ENCODE results near the gene LASP1NB.

Gene LASP1NB

DNA sequence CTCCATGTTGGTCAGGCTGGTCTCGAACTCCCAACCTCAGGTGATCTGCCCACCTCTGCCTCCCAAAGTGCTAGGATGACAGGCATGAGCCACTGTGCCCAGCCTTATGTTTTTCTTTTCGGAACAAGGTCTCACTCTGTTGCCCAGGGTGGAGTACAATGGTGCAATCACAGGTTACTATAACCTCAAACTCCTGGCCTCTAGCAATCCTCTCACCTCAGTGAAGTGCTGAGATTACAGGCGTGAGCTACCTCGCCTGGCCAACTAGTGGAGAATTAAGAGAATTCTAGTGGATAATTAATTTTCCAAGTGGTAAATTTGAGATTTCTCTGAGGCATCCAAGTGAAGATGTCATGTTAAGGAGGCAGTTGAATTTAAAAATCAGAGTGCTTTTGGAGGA, 44.7 kb downstream of the LASP1NB start:
- in situ Hi-C loops (cut with MboI; ENCODE audit: low sequenced_read_pairs) (no loop called here), dilution Hi-C loops (cut with HindIII; ENCODE audit: low sequenced_read_pairs, unreplicated experiment) (no loop called here), intact Hi-C loops (cut with micrococcal nuclease) (no loop called here)
- WGBS, 2 experiments (ENCODE audit: extremely low coverage in 2 of 2, insufficient read length in 1 of 2), result 67% methylated on average over 1 of the region's 4 CpGs; no CpG with 5 or more reads in 1 of the 2 experiments
- no peaks in the 10 kb centered on the region for H3K27me3 ChIP-seq (ENCODE audit: control insufficient read depth, insufficient read depth, low read length)
- H2BK5ac ChIP-seq (ENCODE audit: low read depth, low read length, poor library complexity, severe bottlenecking), result no peak overlapping the region
- no peak overlapping the region for H2BK120ac ChIP-seq (ENCODE audit: low read depth, low read length)
- H2BK20ac ChIP-seq (ENCODE audit: low read depth, low read length), result no peak overlapping the region
- no peak overlapping the region for H3K9ac ChIP-seq (ENCODE audit: low read depth, low read length)
- no peak overlapping the region for H3K27ac ChIP-seq (ENCODE audit: insufficient read depth, low read length)
- H3K36me3 ChIP-seq (ENCODE audit: control insufficient read depth, insufficient read depth, low read length), result no peaks in the 10 kb centered on the region
- BruUV-seq (replicated peaks), result no TSS peak
- H3K56ac ChIP-seq (ENCODE audit: extremely low read depth, insufficient read depth, low read length), result no peak overlapping the region
- H3K18ac ChIP-seq (ENCODE audit: low read depth, low read length), result no peak overlapping the region
- no peaks in the 10 kb centered on the region; the same call in 1 of the 2 replicates for H3K4me1 ChIP-seq (ENCODE audit: control insufficient read depth, insufficient read depth, low read length)
- H3K4me3 ChIP-seq (ENCODE audit: insufficient read depth, low read depth, low read length), result no peak overlapping the region
- H3K14ac ChIP-seq (replicated peaks; ENCODE audit: low read depth, low read length), result no peak overlapping the region
- ATAC-seq (ENCODE audit: low read depth) (no peak), DNase-seq (no peak)
- no peak for TF ChIP-seq CHD1 (IDR thresholded peaks at IDR 0.05; ENCODE audit: low read depth, low read length)
- TF ChIP-seq, protein P1, sequence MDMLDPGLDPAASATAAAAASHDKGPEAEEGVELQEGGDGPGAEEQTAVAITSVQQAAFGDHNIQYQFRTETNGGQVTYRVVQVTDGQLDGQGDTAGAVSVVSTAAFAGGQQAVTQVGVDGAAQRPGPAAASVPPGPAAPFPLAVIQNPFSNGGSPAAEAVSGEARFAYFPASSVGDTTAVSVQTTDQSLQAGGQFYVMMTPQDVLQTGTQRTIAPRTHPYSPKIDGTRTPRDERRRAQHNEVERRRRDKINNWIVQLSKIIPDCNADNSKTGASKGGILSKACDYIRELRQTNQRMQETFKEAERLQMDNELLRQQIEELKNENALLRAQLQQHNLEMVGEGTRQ (IDR thresholded peaks at IDR 0.05; ENCODE audit: low read depth, low read length), result no peak
- no peak for TF ChIP-seq BHLHE40 (IDR thresholded peaks at IDR 0.05; ENCODE audit: low read depth, low read length)
- TF ChIP-seq MAFK (IDR thresholded peaks at IDR 0.05; ENCODE audit: low read depth, low read length), result no peak
- no peak for TF ChIP-seq CEBPB (IDR thresholded peaks at IDR 0.05; ENCODE audit: low read depth, low read length)
- no peak overlapping the region for H2AFZ ChIP-seq (replicated peaks; ENCODE audit: low read length, poor library complexity)
- H4K91ac ChIP-seq (ENCODE audit: insufficient read depth, low read depth, low read length), result no peak overlapping the region
- no peak overlapping the region for H2AK9ac ChIP-seq (replicated peaks; ENCODE audit: low read depth, low read length, poor library complexity)
- no peak overlapping the region for H2AK5ac ChIP-seq (ENCODE audit: low read depth, low read length)
- no peak overlapping the region for H3K23ac ChIP-seq (ENCODE audit: low read depth, low read length)
- no peaks in the 10 kb centered on the region for H3K9me3 ChIP-seq (ENCODE audit: control insufficient read depth, insufficient read depth, low read length)
- no peak overlapping the region for H4K5ac ChIP-seq (ENCODE audit: low read depth, low read length)
- CTCF ChIA-PET, result no interaction called here
- H4K8ac ChIP-seq (ENCODE audit: low read depth in 2 of 2, low read length in 2 of 2), result no peak overlapping the region
- peaks cover 6% of the 10 kb centered on the region; the same call in 1 of the 2 replicates for H3K9me1 ChIP-seq (ENCODE audit: insufficient read depth, low read length)
- POLR2A ChIA-PET (ENCODE audit: unreplicated experiment), result no interaction called here
- H3K79me1 ChIP-seq (ENCODE audit: low read depth in 1 of 2, low read length in 2 of 2), result no peaks in the 10 kb centered on the region
- H3K4ac ChIP-seq (ENCODE audit: low read depth, low read length), result no peak overlapping the region
- no peak overlapping the region for H3K4me2 ChIP-seq (ENCODE audit: low read depth, low read length)
- H4K20me1 ChIP-seq (ENCODE audit: insufficient read depth, low read length), result no peaks in the 10 kb centered on the region
- no peak overlapping the region for H2BK15ac ChIP-seq (ENCODE audit: low read depth, low read length)

All from IMR-90 (cell line).